ENCODE data around the gene MAGI2.

The MAGI2 gene

DNA sequence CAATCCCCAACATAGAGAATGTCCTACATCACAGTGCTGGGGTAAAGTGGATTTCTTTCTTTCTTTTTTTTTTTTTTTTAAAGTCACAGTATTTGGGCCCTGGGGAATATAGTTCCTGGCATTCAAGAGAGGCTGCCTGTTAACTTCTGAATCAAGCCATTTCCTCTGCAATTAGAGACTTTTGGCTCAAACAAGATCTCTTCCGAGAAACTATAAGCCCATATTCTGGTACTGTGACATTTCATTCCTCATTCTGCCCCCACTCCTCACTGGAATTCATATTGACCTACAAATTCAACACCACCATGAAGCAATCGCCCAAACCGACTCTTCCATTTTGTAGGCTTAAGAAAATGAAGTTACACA is 1467.5 kb downstream of the MAGI2 start:
- no peak for DNase-seq (ENCODE audit: low read depth)

DNA sequence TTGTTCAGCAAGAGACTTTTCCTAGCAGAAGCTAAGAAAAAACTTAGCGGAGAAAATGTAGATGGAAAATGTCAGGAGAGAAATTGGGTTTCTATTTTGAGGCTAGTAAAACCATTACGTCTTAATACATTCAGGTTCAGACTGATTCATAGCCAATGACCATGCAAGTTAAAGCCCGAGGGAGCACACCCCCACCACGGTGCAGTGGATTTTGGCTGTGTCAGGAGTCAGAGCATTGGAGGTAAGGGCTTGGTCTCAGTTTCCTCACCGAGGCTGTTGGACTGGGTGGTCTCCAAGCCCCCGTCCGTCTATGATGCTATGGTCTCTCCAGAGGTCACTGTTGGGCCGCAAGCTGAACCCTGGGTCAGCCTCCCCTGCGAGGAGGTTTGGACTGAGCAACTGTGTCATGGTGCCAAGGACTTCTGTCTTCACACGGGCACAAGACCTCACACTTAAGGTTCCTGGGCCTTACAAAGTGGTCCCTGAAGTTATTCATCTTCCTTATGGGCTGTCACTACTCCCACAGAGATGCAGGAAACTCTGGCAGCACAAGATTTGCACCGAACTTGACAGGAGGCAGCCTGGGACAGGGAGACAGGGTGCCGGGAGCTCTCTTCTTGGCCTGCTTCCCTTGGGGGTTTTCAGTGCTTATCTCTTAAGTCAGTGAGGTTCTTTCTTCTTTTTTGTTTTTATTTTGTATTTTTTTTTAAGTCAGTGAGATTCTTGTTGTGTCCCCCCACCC is 1468.1 kb downstream of the MAGI2 start:
- DNase-seq (ENCODE audit: low read depth) = no peak

DNA sequence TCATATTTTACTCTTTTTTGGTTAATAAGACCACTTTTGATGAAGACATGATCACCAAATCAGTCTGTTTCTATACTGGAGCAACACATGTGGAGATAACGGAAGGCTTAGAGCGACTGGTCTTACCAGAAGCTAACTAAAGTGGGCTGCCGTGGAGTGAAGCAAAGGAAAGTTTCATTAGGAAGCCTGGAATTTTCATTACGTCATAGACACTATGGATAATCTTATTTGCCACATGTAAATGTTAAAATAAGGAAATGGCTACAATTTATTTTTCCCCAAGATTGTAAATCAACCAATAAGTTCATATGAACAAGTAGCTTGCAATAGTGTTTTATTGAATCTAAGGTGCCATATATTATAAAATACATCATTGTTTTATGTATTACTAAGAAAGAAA is 1469.5 kb downstream of the MAGI2 start:
- DNase-seq (ENCODE audit: low read depth) = no peak

DNA sequence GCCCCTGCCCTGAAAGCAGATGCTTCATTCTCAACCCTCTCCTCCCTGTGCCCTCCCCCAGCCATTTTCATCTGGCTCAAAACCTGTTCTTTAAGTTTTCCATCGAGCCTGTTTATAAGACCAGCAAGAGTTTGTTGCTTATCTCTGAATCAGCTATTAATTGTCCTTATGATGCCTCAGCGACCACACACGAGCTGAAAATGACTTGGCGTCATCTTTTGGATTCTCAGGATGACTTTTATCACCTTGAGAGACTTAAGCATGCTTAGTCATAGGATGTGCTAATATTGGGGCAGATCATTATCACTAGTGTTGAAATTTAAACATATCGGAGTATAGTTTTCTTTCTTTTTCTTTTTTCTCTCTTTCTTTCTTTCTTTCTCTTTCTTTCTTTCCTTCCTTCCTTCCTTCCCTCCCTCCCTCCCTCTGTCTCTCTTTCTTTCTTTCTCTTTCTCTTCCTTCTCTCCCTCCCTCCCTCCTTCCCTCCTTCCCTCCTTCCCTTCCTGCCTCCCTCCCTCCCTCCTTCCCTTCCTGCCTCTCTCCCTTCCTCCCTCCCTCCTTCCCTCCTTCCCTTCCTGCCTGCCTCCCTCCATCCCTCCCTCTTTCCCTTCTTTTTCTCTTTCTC is 1470.4 kb downstream of the MAGI2 start:
- DNase-seq (ENCODE audit: low read depth) = no peak

DNA sequence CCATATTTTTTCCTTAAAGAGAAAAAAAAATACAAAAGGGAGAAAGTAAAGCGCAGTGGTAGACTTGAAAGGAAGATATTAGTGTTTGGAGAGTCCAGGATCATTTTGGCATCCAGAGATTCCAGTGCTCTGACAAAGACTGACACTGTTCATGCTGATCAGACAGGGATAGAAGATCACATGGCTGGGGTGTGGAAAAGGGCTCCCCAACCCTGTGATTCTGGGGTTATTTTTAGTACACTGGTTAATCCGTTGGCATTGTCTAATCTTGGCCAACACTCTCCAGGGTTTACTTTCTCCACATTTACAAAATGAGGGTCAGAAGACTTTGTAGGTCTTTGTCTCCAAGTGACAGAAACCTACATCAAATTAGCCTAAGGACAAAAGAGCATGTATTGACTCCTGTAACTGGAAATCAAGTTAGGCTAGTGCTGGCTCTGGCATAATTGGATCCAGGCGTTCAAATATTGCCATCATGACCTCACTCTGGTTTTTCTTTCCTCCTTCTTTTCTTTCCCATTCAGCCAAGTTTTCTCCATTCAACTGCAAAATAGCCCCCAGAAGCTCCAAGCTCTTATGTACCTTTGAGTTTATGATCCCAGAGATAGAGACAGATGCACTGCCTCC is 1473.3 kb downstream of the MAGI2 start:
- DNase-seq (ENCODE audit: low read depth) = no peak

DNA sequence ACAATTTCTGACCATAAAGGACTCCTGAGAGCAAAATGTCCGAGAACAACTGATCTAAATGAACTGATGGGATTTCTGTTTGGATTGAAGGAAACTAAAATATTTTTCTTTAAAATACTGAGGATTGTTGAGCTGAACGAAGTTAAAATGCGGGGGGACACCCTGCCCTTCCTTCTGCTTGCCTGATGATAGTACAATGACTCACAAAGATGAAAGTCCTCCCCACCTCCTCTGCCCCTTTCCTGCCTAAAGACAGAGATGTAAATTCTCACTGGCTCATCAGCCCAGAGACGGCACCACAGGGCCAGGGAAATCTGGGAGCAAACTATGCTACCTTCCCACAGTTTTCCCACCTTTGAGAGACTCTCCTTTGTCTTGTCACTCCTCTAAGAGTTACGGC is 1474.2 kb downstream of the MAGI2 start:
- DNase-seq (ENCODE audit: low read depth) = no peak

DNA sequence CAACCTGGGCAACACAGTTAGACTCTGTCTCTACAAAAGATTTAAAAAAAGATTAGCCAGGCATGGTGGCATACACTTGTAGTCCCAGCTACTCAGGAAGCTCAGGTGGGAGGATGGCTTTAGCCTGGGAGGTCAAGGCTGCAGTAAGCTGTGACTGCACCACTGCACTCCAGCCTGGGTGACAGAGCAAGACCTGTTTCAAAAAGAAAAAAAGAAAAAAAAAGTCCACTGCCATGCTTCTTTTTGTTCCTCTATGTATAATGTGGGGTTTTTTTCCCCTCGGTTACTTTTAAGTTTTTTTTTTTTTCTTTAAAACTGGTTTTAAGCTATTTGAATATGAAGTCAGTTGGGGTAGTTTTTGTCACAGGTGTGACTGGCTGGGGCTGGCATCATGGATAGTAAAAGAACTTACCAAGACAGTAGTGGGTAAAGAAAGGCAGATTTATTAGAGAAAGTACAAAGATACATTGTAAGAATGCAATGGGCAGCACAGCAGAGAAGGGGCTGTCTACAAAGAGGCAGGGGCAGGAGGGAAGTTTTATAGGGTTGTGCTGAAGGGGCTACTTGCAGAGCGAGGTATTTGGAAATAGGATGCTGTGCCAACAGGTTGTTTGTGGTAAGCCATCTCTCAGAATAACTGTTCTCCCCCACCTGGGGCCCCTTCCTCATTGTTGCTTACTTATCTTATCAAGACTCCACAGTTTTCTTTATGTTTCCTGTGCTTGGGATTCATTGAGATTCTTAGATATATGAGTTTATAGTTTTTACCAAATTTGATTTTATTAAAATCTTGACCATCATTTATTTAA is 1477.6 kb downstream of the MAGI2 start:
- DNase-seq (ENCODE audit: low read depth) = no peak

DNA sequence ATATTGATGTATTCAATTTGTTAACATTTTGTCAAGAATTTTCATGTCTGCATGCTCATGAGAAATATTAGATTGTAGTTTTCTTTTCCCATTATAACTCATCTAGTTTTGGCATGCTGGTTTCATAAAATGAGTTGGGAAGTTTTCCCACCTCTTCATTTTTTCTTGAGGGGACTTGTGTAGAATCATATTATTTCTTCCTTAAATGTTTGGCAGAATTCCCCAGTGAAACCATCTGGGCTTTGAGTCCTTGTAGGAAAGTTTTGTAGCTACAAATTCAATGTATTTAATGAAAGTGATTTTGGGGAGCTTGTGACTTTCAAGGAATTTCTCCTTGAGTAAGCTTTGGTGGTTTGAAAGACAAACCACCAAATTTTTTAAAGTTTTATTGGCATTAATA is 1481.7 kb downstream of the MAGI2 start:
- DNase-seq (ENCODE audit: low read depth) = no peak

DNA sequence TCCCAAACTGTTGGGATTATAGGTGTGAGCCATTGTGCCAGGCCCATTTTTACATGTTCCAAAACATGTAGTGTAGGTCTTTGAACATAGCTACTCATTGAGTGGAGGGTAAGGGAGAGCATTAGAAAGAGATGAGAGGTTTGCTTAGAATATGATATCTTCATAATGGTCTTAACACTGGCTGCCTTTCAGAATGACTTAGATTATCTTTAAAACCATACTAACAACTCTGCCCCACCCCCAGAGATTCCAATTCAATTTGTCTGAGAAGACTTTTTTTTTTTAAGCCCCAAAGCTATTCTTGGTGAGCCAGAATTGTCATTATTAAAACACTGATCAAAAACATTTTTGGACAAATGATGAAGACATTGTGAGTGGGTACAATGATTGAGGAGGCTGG is 1486.0 kb downstream of the MAGI2 start:
- no peak for DNase-seq (ENCODE audit: low read depth)
